GM11168 (cell line): Measurements from ENCODE around the gene FOXN3.

Experiments
- in situ Hi-C: fragments of 300-500 bp; cut with MboI; formaldehyde crosslinking; loops from one replicate; pipeline ENCODE4 v1.12.0; 2022; ENCODE audit warnings: low sequenced_read_pairs; ENCODE audit not compliant: unreplicated experiment

FOXN3 gene

GRCh38 chr14:89435492-89435891 is 18.5 kb upstream of the FOXN3 start:
- in situ Hi-C loops: no loop called here

DNA sequence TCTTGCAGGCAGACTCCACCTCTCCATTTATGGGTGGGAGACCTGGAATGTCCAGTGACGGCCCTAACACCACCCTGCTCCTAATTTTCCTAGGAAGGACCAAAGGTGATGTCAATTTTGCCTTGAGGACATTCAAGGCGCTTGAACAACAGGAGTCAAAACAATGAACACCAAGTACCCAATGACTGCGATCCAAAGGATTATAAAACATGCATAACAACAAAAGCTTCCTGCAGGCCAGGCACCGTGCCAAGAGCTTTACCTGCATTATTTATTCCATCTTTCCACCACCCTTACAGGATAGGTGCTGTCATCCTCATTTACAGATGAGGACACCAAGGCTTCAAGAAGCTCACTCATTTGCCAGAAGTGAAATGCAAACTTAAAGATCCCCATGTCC is 15.2 kb upstream of the FOXN3 start:
- in situ Hi-C loops: no loop called here

GRCh38 chr14:89430391-89431236 is 13.6 kb upstream of the FOXN3 start:
- in situ Hi-C loops: no loop called here

- in situ Hi-C loops: loop anchor here (10.0 kb wide), 1 partner anchor 195 kb away; no protein-coding TSS in a partner anchor
These were observed 12.5 kb upstream of the FOXN3 start for GRCh38 chr14:89429199-89430181.

- in situ Hi-C loops: loop anchor here (10.0 kb wide), 1 partner anchor 196 kb away; no protein-coding TSS in a partner anchor
These were observed 11.6 kb upstream of the FOXN3 start for GRCh38 chr14:89428546-89429198.

- in situ Hi-C loops: loop anchor here (10.0 kb wide), 1 partner anchor 197 kb away; no protein-coding TSS in a partner anchor
These were observed 11.1 kb upstream of the FOXN3 start for GRCh38 chr14:89428173-89428523.

GRCh38 chr14:89427426-89428172 is 10.6 kb upstream of the FOXN3 start:
- in situ Hi-C loops: loop anchor here (10.0 kb wide), 1 partner anchor 197 kb away; no protein-coding TSS in a partner anchor

GRCh38 chr14:89425931-89426330 is 8.9 kb upstream of the FOXN3 start:
- in situ Hi-C loops: loop anchor here (10.0 kb wide), 1 partner anchor 199 kb away; no protein-coding TSS in a partner anchor

- in situ Hi-C loops: loop anchor here (10.0 to 25.0 kb wide), 3 partner anchors 201 to 488 kb away; no protein-coding TSS in a partner anchor
These were observed 7.2 kb upstream of the FOXN3 start for GRCh38 chr14:89424241-89424640.

GRCh38 chr14:89422952-89423345 is 5.9 kb upstream of the FOXN3 start:
- in situ Hi-C loops: loop anchor here (10.0 to 25.0 kb wide), 3 partner anchors 202 to 489 kb away; no protein-coding TSS in a partner anchor

GRCh38 chr14:89422181-89422951 is 5.3 kb upstream of the FOXN3 start:
- in situ Hi-C loops: loop anchor here (10.0 to 25.0 kb wide), 3 partner anchors 202 to 490 kb away; no protein-coding TSS in a partner anchor

- in situ Hi-C loops: loop anchor here (10.0 to 25.0 kb wide), 3 partner anchors 204 to 492 kb away; no protein-coding TSS in a partner anchor
These were observed 3.5 kb upstream of the FOXN3 start for GRCh38 chr14:89420502-89420901.

DNA sequence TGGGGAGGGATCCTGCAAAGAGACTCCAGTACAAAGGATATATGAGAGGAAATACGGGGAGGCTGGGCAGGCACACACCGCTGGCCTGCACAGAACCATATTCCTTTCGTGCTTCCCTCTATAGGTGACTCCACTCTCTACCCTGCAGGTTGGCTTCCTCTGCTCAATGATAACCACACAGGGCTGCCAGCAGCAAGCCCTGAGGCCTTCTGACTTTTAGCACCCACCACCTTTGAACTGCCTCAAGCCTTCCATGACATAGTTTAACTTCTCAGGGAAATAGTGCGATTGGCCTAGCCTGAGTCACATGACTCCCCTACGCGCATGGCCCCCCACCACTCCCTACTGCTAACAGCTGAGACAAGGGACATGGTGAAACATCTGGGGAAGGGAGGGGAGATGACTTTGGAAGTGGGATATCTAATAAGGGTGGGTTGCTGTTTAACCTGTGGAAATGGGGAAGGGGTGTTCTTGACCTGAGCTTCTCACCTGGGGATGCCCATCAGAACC is 3.0 kb upstream of the FOXN3 start:
- in situ Hi-C loops: loop anchor here (10.0 to 25.0 kb wide), 5 partner anchors 95 to 492 kb away; no protein-coding TSS in a partner anchor

- in situ Hi-C loops: loop anchor here (10.0 to 25.0 kb wide), 4 partner anchors 94 to 493 kb away; no protein-coding TSS in a partner anchor
These were observed 1.9 kb upstream of the FOXN3 start for GRCh38 chr14:89418976-89419375.

GRCh38 chr14:89418452-89418851 is 1.4 kb upstream of the FOXN3 start:
- in situ Hi-C loops: loop anchor here (10.0 to 25.0 kb wide), 4 partner anchors 94 to 494 kb away; no protein-coding TSS in a partner anchor

DNA sequence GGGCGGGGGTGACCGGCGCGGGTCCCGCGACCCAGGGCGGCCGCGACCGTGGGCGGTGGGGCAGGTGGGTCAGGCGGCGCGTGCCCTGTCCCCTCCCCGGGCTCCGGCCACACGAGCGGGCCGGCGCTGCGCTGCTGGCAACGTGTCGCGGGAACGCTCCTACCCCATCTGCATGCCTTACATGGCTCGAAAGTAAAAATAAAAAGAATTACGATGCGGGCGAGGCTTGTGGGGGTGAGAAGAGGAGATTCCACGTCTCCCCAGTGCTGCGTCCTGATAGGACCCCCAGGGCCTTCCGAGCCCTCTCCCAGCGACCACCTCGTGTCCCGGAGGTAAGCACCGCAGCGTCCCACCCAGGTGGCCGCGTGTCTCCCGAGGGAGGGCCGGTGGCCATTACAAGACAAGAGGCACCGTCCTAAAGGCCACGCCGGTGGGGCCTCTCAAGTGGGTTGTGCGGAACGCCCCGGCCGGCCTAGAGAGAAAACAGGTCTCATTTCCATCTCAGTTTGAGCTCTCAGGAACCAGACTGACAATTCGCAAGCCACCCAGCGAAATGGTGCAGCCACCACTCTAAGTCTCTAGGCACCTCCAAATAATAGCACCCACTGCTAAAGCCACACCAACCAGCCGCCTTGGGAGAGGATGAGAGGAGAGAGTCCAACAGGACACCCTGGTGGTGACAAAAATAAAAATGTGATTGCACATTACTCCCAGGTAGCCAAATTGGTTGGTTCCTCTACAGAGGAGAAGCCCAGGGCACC is 612 bp upstream of the FOXN3 start:
- in situ Hi-C loops: loop anchor here (10.0 to 25.0 kb wide), 4 partner anchors 93 to 495 kb away; no protein-coding TSS in a partner anchor
